ENCODE results near the gene OR52N1.

DNA sequence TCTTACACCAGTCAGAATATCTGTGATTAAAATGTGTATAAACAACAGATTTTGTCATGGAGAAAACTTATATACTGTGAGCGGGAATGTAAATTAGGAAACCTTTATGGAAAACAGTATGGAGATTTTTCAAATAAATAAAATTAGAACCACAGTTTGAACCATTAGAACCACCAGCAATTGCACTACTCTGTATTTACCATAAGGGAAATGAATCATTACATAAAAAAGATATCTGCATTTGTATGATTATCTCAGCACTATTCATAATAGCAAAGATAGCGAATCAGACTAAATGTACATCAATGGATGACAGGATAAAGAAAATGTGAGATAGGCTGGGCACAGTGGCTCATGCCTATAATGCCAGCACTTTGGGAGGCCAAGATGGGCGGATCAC lies 44.5 kb downstream of the OR52N1 start:
- no peak for TF ChIP-seq CTCF (conservative IDR thresholded peaks at IDR 0.05; ENCODE audit: low read depth in 2 of 2)
- TF ChIP-seq ETS1 (IDR thresholded peaks at IDR 0.05) = no peak
- TF ChIP-seq POLR2AphosphoS5 (IDR thresholded peaks at IDR 0.05; ENCODE audit: low read depth) = no peak
- TF ChIP-seq NANOG (IDR thresholded peaks at IDR 0.05; ENCODE audit: borderline replicate concordance) = no peak
- TF ChIP-seq EZH2 (IDR thresholded peaks at IDR 0.05; ENCODE audit: low read depth, unreplicated experiment) = no peak
- no peak for TF ChIP-seq EZH2phosphoT487 (IDR thresholded peaks at IDR 0.05; ENCODE audit: unreplicated experiment)
- no peak for TF ChIP-seq JUNB (IDR thresholded peaks at IDR 0.05; ENCODE audit: unreplicated experiment)
- no peak for TF ChIP-seq CREB1 (CRISPR knock-in tag; IDR thresholded peaks at IDR 0.05; ENCODE audit: low read depth)

Data from GM23338 (cell line).